Measurements from ENCODE around the gene MEGF8. TPM values are rescaled to one million over a fixed set of nuclear protein-coding genes. Genes with fewer than 3 reads are reported as not detected.

Gene MEGF8
- total and polyA plus RNA-seq, 4 donors = 1.2 to 13.7 (median 9.4) TPM

DNA sequence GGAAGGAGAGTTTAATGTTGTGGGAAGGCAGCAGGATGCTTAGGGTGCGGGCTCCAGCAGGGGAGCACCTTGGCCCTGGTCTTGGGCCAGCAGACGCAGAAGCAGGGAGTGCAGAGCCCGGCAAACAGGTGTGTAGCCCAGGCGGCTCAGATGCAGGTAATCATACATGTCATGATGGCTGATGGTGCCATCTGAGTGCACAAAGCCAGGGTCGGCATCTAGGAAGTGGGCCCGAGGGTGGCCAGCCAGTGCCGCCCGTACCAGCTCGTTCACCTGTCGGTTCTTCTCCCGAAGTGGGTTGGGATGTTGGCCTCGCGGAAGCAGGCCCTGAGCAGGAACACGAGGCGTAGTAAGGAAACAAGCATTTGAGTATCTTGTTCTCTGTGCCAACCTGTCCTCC is 28.4 kb upstream of the MEGF8 start:
- no peak overlapping the region for H3K27ac ChIP-seq (ENCODE audit: low read depth in 1 of 2, low read length in 2 of 2)
- DNase-seq (ENCODE audit: low spot score) = no peak

More for the DNA sequence above, 28.4 kb upstream of the MEGF8 start:
- no peaks in the 10 kb centered on the region for H3K9me3 ChIP-seq (ENCODE audit: control insufficient read depth in 4 of 4, low read length in 3 of 4)
- WGBS = 95% methylated on average over 15 of the region's 15 CpGs
- peaks cover 0 to 13% (median 5%) of the 10 kb centered on the region in 4 donors for H3K4me1 ChIP-seq (ENCODE audit: control insufficient read depth in 4 of 4, insufficient read depth in 4 of 4, low read length in 3 of 4)
- H3K27me3 ChIP-seq (ENCODE audit: control insufficient read depth in 4 of 4, insufficient read depth in 4 of 4, low read length in 3 of 4) = no peaks in the 10 kb centered on the region
- no peak overlapping the region for H3K9ac ChIP-seq (ENCODE audit: low read depth in 1 of 2, low read length in 2 of 2)
- no peak for TF ChIP-seq RXRA (IDR thresholded peaks at IDR 0.05)
- no peak for TF ChIP-seq MAX (IDR thresholded peaks at IDR 0.05)
- no peak for TF ChIP-seq RAD21 (IDR thresholded peaks at IDR 0.05)
- TF ChIP-seq, protein P1, sequence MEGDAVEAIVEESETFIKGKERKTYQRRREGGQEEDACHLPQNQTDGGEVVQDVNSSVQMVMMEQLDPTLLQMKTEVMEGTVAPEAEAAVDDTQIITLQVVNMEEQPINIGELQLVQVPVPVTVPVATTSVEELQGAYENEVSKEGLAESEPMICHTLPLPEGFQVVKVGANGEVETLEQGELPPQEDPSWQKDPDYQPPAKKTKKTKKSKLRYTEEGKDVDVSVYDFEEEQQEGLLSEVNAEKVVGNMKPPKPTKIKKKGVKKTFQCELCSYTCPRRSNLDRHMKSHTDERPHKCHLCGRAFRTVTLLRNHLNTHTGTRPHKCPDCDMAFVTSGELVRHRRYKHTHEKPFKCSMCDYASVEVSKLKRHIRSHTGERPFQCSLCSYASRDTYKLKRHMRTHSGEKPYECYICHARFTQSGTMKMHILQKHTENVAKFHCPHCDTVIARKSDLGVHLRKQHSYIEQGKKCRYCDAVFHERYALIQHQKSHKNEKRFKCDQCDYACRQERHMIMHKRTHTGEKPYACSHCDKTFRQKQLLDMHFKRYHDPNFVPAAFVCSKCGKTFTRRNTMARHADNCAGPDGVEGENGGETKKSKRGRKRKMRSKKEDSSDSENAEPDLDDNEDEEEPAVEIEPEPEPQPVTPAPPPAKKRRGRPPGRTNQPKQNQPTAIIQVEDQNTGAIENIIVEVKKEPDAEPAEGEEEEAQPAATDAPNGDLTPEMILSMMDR (IDR thresholded peaks at IDR 0.05; ENCODE audit: low read depth, low read length, missing input control) = no peak
- no peak for TF ChIP-seq SP1 (IDR thresholded peaks at IDR 0.05)
- TF ChIP-seq EGR1 (IDR thresholded peaks at IDR 0.05; ENCODE audit: low read depth in 2 of 2) = no peak
- TF ChIP-seq, protein P2, sequence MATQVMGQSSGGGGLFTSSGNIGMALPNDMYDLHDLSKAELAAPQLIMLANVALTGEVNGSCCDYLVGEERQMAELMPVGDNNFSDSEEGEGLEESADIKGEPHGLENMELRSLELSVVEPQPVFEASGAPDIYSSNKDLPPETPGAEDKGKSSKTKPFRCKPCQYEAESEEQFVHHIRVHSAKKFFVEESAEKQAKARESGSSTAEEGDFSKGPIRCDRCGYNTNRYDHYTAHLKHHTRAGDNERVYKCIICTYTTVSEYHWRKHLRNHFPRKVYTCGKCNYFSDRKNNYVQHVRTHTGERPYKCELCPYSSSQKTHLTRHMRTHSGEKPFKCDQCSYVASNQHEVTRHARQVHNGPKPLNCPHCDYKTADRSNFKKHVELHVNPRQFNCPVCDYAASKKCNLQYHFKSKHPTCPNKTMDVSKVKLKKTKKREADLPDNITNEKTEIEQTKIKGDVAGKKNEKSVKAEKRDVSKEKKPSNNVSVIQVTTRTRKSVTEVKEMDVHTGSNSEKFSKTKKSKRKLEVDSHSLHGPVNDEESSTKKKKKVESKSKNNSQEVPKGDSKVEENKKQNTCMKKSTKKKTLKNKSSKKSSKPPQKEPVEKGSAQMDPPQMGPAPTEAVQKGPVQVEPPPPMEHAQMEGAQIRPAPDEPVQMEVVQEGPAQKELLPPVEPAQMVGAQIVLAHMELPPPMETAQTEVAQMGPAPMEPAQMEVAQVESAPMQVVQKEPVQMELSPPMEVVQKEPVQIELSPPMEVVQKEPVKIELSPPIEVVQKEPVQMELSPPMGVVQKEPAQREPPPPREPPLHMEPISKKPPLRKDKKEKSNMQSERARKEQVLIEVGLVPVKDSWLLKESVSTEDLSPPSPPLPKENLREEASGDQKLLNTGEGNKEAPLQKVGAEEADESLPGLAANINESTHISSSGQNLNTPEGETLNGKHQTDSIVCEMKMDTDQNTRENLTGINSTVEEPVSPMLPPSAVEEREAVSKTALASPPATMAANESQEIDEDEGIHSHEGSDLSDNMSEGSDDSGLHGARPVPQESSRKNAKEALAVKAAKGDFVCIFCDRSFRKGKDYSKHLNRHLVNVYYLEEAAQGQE (IDR thresholded peaks at IDR 0.05) = no peak
- no peak for TF ChIP-seq JUND (IDR thresholded peaks at IDR 0.05)
- no peak for TF ChIP-seq GABPA (IDR thresholded peaks at IDR 0.05 in 1 of 2, conservative IDR thresholded peaks at IDR 0.05 in 1 of 2)
- TF ChIP-seq YY1 (IDR thresholded peaks at IDR 0.05) = no peak
- no peak for TF ChIP-seq FOXA2 (IDR thresholded peaks at IDR 0.05)
- no peak for TF ChIP-seq ZBTB33 (IDR thresholded peaks at IDR 0.05)
- no peak for TF ChIP-seq ATF3 (IDR thresholded peaks at IDR 0.05)
- TF ChIP-seq HNF4A (conservative IDR thresholded peaks at IDR 0.05) = no peak
- no peak for TF ChIP-seq FOXA1 (IDR thresholded peaks at IDR 0.05)
- no peak overlapping the region for H3K4me3 ChIP-seq (ENCODE audit: low read depth in 1 of 3, low read length in 3 of 3)
- H3K36me3 ChIP-seq (ENCODE audit: control insufficient read depth in 4 of 4, insufficient read depth in 3 of 4, low read depth in 1 of 4, low read length in 3 of 4) = peaks cover 12 to 29% (median 16%) of the 10 kb centered on the region in 4 donors

Measured in liver (tissue), 9 donors.